Fibroblast of lung (primary cell): Measurements from ENCODE around the gene KPNA5. TPM values are rescaled to one million over a fixed set of nuclear protein-coding genes. Genes with fewer than 3 reads are reported as not detected.

Experiments
- DNase-seq, 2 donors: peaks; one replicate each; pipeline versions ENCODE4 v3.0.0 to v3.0.0-alpha.2; 2010; ENCODE audit warnings: low read depth in 2 of 2
- H2AFZ ChIP-seq: 2 replicates; pipeline ENCODE4 v1.5.1; 2012; ENCODE audit warnings: low read length, control low read depth, inconsistent platforms
- H3K27ac ChIP-seq: 2 replicates; pipeline ENCODE4 v1.5.1; 2011; ENCODE audit warnings: low read length, control low read depth; ENCODE audit not compliant: insufficient read depth
- H3K27me3 ChIP-seq: 2 replicates; pipeline ENCODE4 v1.5.1; 2011; ENCODE audit warnings: mild to moderate bottlenecking, low read length; ENCODE audit not compliant: control insufficient read depth, insufficient read depth
- H3K36me3 ChIP-seq: 2 replicates; pipeline ENCODE4 v1.5.1; 2011; ENCODE audit warnings: low read length; ENCODE audit not compliant: control insufficient read depth, insufficient read depth
- H3K4me1 ChIP-seq: 2 replicates; pipeline ENCODE4 v1.5.1; 2011; ENCODE audit warnings: low read length; ENCODE audit not compliant: control insufficient read depth, insufficient read depth; ENCODE audit errors: extremely low read depth
- H3K4me2 ChIP-seq: 2 replicates; pipeline ENCODE4 v1.5.1; 2011; ENCODE audit warnings: low read length, control low read depth; ENCODE audit not compliant: insufficient read depth; ENCODE audit errors: extremely low read depth
- H3K4me3 ChIP-seq, 4 experiments: fragments of 200-600 bp in 1 of 4; sonication (generic) in 1 of 4; replicated peaks in 1 of 4; 2 replicates each; pipeline ENCODE4 v1.5.1; 2011 to 2016; ENCODE audit warnings: low read length in 4 of 4, low read depth in 3 of 4, mild to moderate bottlenecking in 3 of 4, control low read depth in 2 of 4, inconsistent platforms in 1 of 4, mixed read lengths in 1 of 4; ENCODE audit not compliant: insufficient read depth in 1 of 4; ENCODE audit errors: control extremely low read depth in 1 of 4
- H3K79me2 ChIP-seq: 2 replicates; pipeline ENCODE4 v1.5.1; 2012; ENCODE audit warnings: mild to moderate bottlenecking, low read length, inconsistent platforms; ENCODE audit not compliant: control insufficient read depth, insufficient read depth
- H3K9ac ChIP-seq: 2 replicates; pipeline ENCODE4 v1.5.1; 2011; ENCODE audit warnings: mild to moderate bottlenecking, low read length, control low read depth; ENCODE audit not compliant: insufficient read depth
- H3K9me3 ChIP-seq: 2 replicates; pipeline ENCODE4 v1.5.1; 2012; ENCODE audit warnings: low read depth, low read length; ENCODE audit not compliant: control insufficient read depth, insufficient read depth
- H4K20me1 ChIP-seq: 2 replicates; pipeline ENCODE4 v1.5.1; 2011; ENCODE audit warnings: low read length; ENCODE audit not compliant: control insufficient read depth, insufficient read depth; ENCODE audit errors: extremely low read depth
- CTCF ChIP-seq, 2 donors: IDR thresholded peaks in 1 of 2; conservative IDR thresholded peaks in 1 of 2; 1 replicate in 1 of 2; 2 replicates in 1 of 2; pipeline ENCODE4 v1.5.1; 2011 to 2012; ENCODE audit warnings: low read length in 2 of 2, control low read depth in 1 of 2, inconsistent platforms in 1 of 2, low read depth in 1 of 2, mild to moderate bottlenecking in 1 of 2
- EZH2 ChIP-seq: IDR thresholded peaks from 2 replicates; pipeline ENCODE4 v1.5.1; 2012; ENCODE audit warnings: low read length, control low read depth, mild to moderate bottlenecking; ENCODE audit errors: missing control alignments
- polyA plus RNA-seq, 2 donors: library from polyadenylated mRNA; depleted of rRNA in 1 of 2; stranded (reverse) in 1 of 2; unstranded in 1 of 2; fragments of >200 nt; gene quantifications; 2 replicates each; pipeline ENCODE4 v1.2.1, GENCODE V29; 2011 to 2012; ENCODE audit warnings: missing spikeins in 1 of 2
- total RNA-seq: library from RNA; depleted of rRNA; stranded (reverse); fragments of >200 nt; gene quantifications from 2 replicates; pipeline ENCODE4 v1.2.1, GENCODE V29; 2014

Gene KPNA5
- total and polyA plus RNA-seq, 2 donors (not counting 1 experiment from before 2014, with no cell fraction given) = 7.9 to 11.6 TPM

GRCh38 chr6:116648156-116648555, 32.9 kb upstream of the KPNA5 start:
- TF ChIP-seq CTCF (conservative IDR thresholded peaks at IDR 0.05 in 1 of 2, IDR thresholded peaks at IDR 0.05 in 1 of 2; ENCODE audit: low read depth in 1 of 2, low read length in 2 of 2) = no peak
- TF ChIP-seq EZH2 = no peak
- Histone ChIP-seq H2AFZ (no peak overlapping the region), H3K4me1 (no peaks in the 10 kb centered on the region), H3K36me3 (peaks cover 3% of the 10 kb centered on the region), H3K4me3 (no peak overlapping the region), H3K9me3 (no peaks in the 10 kb centered on the region), H3K27ac (no peak overlapping the region), H4K20me1 (no peaks in the 10 kb centered on the region), H3K27me3 (no peaks in the 10 kb centered on the region), H3K9ac (no peak overlapping the region), H3K79me2 (no peaks in the 10 kb centered on the region), H3K4me2 (no peak overlapping the region)
- peak; percentile 33 to 60 for DNase-seq

GRCh38 chr6:116649129-116649528, 31.9 kb upstream of the KPNA5 start:
- Histone ChIP-seq H3K79me2 (no peaks in the 10 kb centered on the region), H3K4me2 (no peak overlapping the region), H3K4me3 (no peak overlapping the region), H3K27ac (no peak overlapping the region), H3K9ac (no peak overlapping the region), H2AFZ (no peak overlapping the region), H3K27me3 (no peaks in the 10 kb centered on the region), H4K20me1 (no peaks in the 10 kb centered on the region), H3K9me3 (no peaks in the 10 kb centered on the region), H3K36me3 (peaks cover 3% of the 10 kb centered on the region), H3K4me1 (no peaks in the 10 kb centered on the region)
- DNase-seq = no peak
- TF ChIP-seq EZH2 (no peak), CTCF (conservative IDR thresholded peaks at IDR 0.05 in 1 of 2, IDR thresholded peaks at IDR 0.05 in 1 of 2; ENCODE audit: low read depth in 1 of 2, low read length in 2 of 2) (no peak)

- no peaks in the 10 kb centered on the region for H4K20me1 ChIP-seq
- no peak overlapping the region for H3K27ac ChIP-seq
- no peak for TF ChIP-seq CTCF (conservative IDR thresholded peaks at IDR 0.05 in 1 of 2, IDR thresholded peaks at IDR 0.05 in 1 of 2; ENCODE audit: low read depth in 1 of 2, low read length in 2 of 2)
- no peak for TF ChIP-seq EZH2
- no peaks in the 10 kb centered on the region for H3K27me3 ChIP-seq
- H2AFZ ChIP-seq = no peak overlapping the region
- H3K9me3 ChIP-seq = no peaks in the 10 kb centered on the region
- H3K79me2 ChIP-seq = no peaks in the 10 kb centered on the region
- H3K4me2 ChIP-seq = no peak overlapping the region
- no peak overlapping the region for H3K4me3 ChIP-seq
- DNase-seq = no peak
- H3K9ac ChIP-seq = no peak overlapping the region
- H3K4me1 ChIP-seq = no peaks in the 10 kb centered on the region
- H3K36me3 ChIP-seq = no peaks in the 10 kb centered on the region
These were observed 29.1 kb upstream of the KPNA5 start for GRCh38 chr6:116651916-116652315.
